HepG2 (cell line): ENCODE measurements around the gene TRAF4. TPM values are rescaled to one million over a fixed set of nuclear protein-coding genes. Genes with fewer than 3 reads are reported as not detected.

Experiments used
- ATAC-seq: fragments of 200-7000 bp; cut with Tn5 transposase; 3 replicates; pipeline ENCODE4 v1.9.1; 2020; ENCODE audit warnings: mild to moderate bottlenecking, moderate library complexity
- BruUV-seq: library from RNA; stranded (reverse); fragments of 400-500 nt; replicated peaks from 2 replicates; lab custom pipeline; 2021; lab: Mats Ljungman, UMichigan
- CTCF ChIA-PET: fragments of 300-600 bp; formaldehyde crosslinking; extraction: SDS; loops from one replicate; lab custom pipeline; 2021; ENCODE audit warnings: low total read pairs, inconsistent platforms, low intra/inter-chr PET ratio; lab: Yijun Ruan, JAX
- POLR2A ChIA-PET: fragments of 350-600 bp; sonication (Branson Sonifier 250); formaldehyde crosslinking; loops from one replicate; lab custom pipeline; 2020; ENCODE audit warnings: antibody characterized with exemption, inconsistent platforms; lab: Yijun Ruan, JAX
- DNase-seq: peaks from one replicate; pipeline ENCODE4 v3.0.0-alpha.2; 2015; ENCODE audit warnings: low spot score
- FAIRE-seq: peaks from 3 replicates; lab custom pipeline; 2011; peaks lifted over from hg19 to GRCh38; lab: Jason Lieb, UNC
- H2AFZ ChIP-seq: one replicate; pipeline ENCODE4 v1.6.1; 2011; ENCODE audit warnings: low read length, inconsistent platforms
- H3K27ac ChIP-seq: fragments of 300-600 bp; 3 replicates; pipeline ENCODE4 v1.8.0; 2011; ENCODE audit warnings: mixed run types, mild to moderate bottlenecking, mixed read lengths, low read length, inconsistent platforms; ENCODE audit not compliant: insufficient read depth; ENCODE audit errors: extremely low read length
- H3K27me3 ChIP-seq, 2 experiments: fragments of 200-600 bp in 1 of 2; 2 replicates in 1 of 2; 3 replicates in 1 of 2; pipeline versions ENCODE4 v1.6.0 to v1.8.0; 2011; ENCODE audit warnings: low read length in 2 of 2, mild to moderate bottlenecking in 2 of 2, moderate library complexity in 2 of 2, inconsistent platforms in 1 of 2; ENCODE audit not compliant: insufficient read depth in 2 of 2, control insufficient read depth in 1 of 2
- H3K36me3 ChIP-seq, 2 experiments: fragments of 200-600 bp in 1 of 2; replicated peaks in 1 of 2; 2 replicates in 1 of 2; 3 replicates in 1 of 2; pipeline versions ENCODE4 v1.5.1 to v1.8.0; 2011; ENCODE audit warnings: low read length in 2 of 2, inconsistent platforms in 1 of 2; ENCODE audit not compliant: insufficient read depth in 2 of 2, control insufficient read depth in 1 of 2
- H3K4me1 ChIP-seq: 2 replicates; pipeline ENCODE4 v1.5.1; 2012; ENCODE audit warnings: low read length, inconsistent platforms; ENCODE audit not compliant: insufficient read depth
- H3K4me2 ChIP-seq: 2 replicates; pipeline ENCODE4 v1.6.0; 2011; ENCODE audit warnings: low read depth, low read length, inconsistent platforms
- H3K4me3 ChIP-seq, 3 experiments: fragments of 200-600 bp in 1 of 3; sonication (generic), shearing (Covaris generic) in 1 of 3; replicated peaks in 1 of 3; 2 replicates each; pipeline ENCODE4 v1.5.1; 2011 to 2016; ENCODE audit warnings: low read length in 3 of 3, inconsistent platforms in 2 of 3, low read depth in 2 of 3, mild to moderate bottlenecking in 2 of 3, control low read depth in 1 of 3, mixed read lengths in 1 of 3; ENCODE audit not compliant: insufficient read depth in 1 of 3
- H3K79me2 ChIP-seq: one replicate; pipeline ENCODE4 v1.6.1; 2011; ENCODE audit warnings: low read length, inconsistent platforms; ENCODE audit not compliant: insufficient read depth
- H3K9ac ChIP-seq: 2 replicates; pipeline ENCODE4 v1.6.0; 2011; ENCODE audit warnings: mild to moderate bottlenecking, low read depth, low read length, inconsistent platforms; ENCODE audit not compliant: insufficient read depth
- H3K9me3 ChIP-seq: 2 replicates; pipeline ENCODE4 v1.5.1; 2012; ENCODE audit warnings: mild to moderate bottlenecking, low read length
- H4K20me1 ChIP-seq: 2 replicates; pipeline ENCODE4 v1.6.0; 2011; ENCODE audit warnings: inconsistent platforms, mild to moderate bottlenecking, low read length, moderate library complexity; ENCODE audit not compliant: insufficient read depth
- AGO1 ChIP-seq: fragments of 200-400 bp; formaldehyde crosslinking; IDR thresholded peaks from 2 replicates; pipeline ENCODE4 v1.6.1; 2017; ENCODE audit warnings: mild to moderate bottlenecking, low read depth, low read length, moderate library complexity; ENCODE audit not compliant: poor library complexity, severe bottlenecking
- ATF7 ChIP-seq, 2 experiments: fragments of 450-650 bp in 1 of 2; sonication (generic) in 1 of 2; formaldehyde crosslinking in 1 of 2; IDR thresholded peaks; 2 replicates each; pipeline versions ENCODE4 v1.4.0 to v1.6.1; 2016 to 2020; ENCODE audit warnings: antibody characterized with exemption in 1 of 2, mild to moderate bottlenecking in 1 of 2, missing genetic modification reagents in 1 of 2
- BHLHE40 ChIP-seq: IDR thresholded peaks from 2 replicates; pipeline ENCODE4 v1.6.1; 2011; ENCODE audit warnings: low read length, improper control_type of control experiment
- THAP11 ChIP-seq: IDR thresholded peaks from 2 replicates; pipeline ENCODE4 v1.6.1; 2016; ENCODE audit warnings: missing biosample characterization, missing genetic modification reagents
- ZNF230 ChIP-seq: sonication (generic); formaldehyde crosslinking; IDR thresholded peaks from 2 replicates; pipeline ENCODE4 v1.4.0; 2020; ENCODE audit warnings: mild to moderate bottlenecking, missing genetic modification reagents
- ZNF563 ChIP-seq: sonication (generic); formaldehyde crosslinking; IDR thresholded peaks from 2 replicates; pipeline ENCODE4 v1.8.0; 2022; ENCODE audit warnings: mild to moderate bottlenecking, moderate library complexity, missing genetic modification reagents
- ZNF781 ChIP-seq: sonication (generic); formaldehyde crosslinking; IDR thresholded peaks from 2 replicates; pipeline ENCODE4 v1.5.1; 2020; ENCODE audit warnings: borderline replicate concordance, mild to moderate bottlenecking, missing genetic modification reagents; ENCODE audit errors: not compliant biosample characterization
- WGBS: methylation state at CpG from one replicate; pipeline ENCODE4 v1.1.6; 2017; ENCODE audit warnings: low lambda C conversion rate; 5-methylcytosine and 5-hydroxymethylcytosine counted together
- in situ Hi-C: cut with HindIII; loops from 2 replicates; pipeline ENCODE4 v1.10.0; 2017; ENCODE audit warnings: low pct_unique_long_range_greater_than_20kb; ENCODE audit not compliant: extremely low pct_ligation_motif_present
- intact Hi-C: fragments of 100-400 bp; cut with micrococcal nuclease; formaldehyde crosslinking; loops from one replicate; pipeline ENCODE4 v1.10.0; 2022; ENCODE audit not compliant: unreplicated experiment
- polyA plus RNA-seq, 8 experiments: library from polyadenylated mRNA; depleted of rRNA in 3 of 8; stranded (reverse) in 7 of 8; unstranded in 1 of 8; fragments of >200 nt; fragmentation: Illumina TruSeq in 4 of 8; extraction: Trizol in 4 of 8; gene quantifications; 2 replicates each; pipeline versions ENCODE4 v1.2.1 to v1.2.3, GENCODE V29; 2011 to 2016; ENCODE audit warnings: low read depth in 4 of 8, missing spikeins in 1 of 8, mixed read lengths in 1 of 8; ENCODE audit not compliant: insufficient read depth in 1 of 8
- total RNA-seq, 5 experiments: library from RNA; depleted of rRNA; stranded (reverse); fragments of >200 nt; fragmentation: Illumina TruSeq; extraction: Trizol; gene quantifications; 2 replicates each; pipeline ENCODE4 v1.2.3, GENCODE V29; 2016; ENCODE audit warnings: low read depth in 1 of 5
- TF ChIP-seq, protein P1 (sequence below): sonication (generic); formaldehyde crosslinking; IDR thresholded peaks from 2 replicates; pipeline ENCODE4 v1.5.1; 2020; ENCODE audit warnings: mild to moderate bottlenecking, missing genetic modification reagents, moderate library complexity

TRAF4 gene
- total and polyA plus RNA-seq, 2 of the 13 experiments (the other 11 are each of a cell fraction or from before 2014, with no cell fraction given): 86.0 to 89.9 TPM

GRCh38 chr17:28788100-28788499 is 44.3 kb downstream of the TRAF4 start (continued):
- TF ChIP-seq, protein P1, sequence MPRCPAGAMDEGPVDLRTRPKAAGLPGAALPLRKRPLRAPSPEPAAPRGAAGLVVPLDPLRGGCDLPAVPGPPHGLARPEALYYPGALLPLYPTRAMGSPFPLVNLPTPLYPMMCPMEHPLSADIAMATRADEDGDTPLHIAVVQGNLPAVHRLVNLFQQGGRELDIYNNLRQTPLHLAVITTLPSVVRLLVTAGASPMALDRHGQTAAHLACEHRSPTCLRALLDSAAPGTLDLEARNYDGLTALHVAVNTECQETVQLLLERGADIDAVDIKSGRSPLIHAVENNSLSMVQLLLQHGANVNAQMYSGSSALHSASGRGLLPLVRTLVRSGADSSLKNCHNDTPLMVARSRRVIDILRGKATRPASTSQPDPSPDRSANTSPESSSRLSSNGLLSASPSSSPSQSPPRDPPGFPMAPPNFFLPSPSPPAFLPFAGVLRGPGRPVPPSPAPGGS (CRISPR knock-in tag): no peak
- TF ChIP-seq ZNF230 (CRISPR knock-in tag) (no peak), ZNF781 (CRISPR knock-in tag) (no peak)

DNA sequence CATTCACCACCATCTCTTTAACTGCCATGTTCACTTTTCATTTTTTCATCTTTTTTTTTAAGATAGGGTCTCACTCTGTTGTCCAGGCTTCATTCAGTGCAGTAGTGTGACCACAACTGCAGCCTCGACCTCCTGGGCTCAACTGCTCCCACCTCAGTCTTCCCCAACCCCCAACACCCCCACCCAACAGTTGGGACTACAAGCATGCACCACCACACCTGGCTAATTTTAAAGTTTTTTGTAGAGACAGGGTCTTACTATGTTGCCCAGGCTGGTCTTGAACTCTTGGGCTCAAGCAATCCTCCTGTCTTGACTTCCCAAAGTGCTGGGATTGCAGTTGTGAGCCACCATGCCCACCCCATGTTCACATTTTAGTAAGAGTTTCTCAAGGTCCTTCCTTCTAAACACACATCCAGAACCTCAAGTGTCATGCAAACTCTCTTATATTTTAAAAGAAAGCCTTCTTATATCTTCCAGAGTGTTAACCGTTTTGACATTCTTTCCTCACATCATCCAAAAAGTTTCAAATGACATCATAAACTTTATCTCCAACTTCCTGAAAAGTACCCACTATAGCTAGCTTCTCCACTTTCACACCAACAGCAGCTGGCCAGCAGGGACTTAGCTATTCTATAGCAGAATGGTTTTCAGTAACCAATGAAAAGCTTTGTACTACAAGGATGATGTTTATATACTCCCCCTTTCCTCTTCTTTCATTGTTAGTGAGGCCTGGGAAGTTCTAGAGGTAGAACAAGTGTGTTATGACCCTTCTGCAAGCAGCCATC is 49.3 kb downstream of the TRAF4 start:
- 96% methylated on average over 2 of the region's 2 CpGs for WGBS
- FAIRE-seq (no peak), DNase-seq (no peak), ATAC-seq (no peak)
- ChIA-PET POLR2A (interaction anchor here (0.7 to 0.9 kb wide), 2 partner anchors 15 to 62 kb away, joined by 3 to 4 read pairs; partner anchors contain the start of gene ERAL1), CTCF (interaction anchor here (0.6 kb wide), 1 partner anchor 141 kb away, joined by 3 read pairs; no protein-coding TSS in a partner anchor)
- no peak overlapping the region for H3K27ac ChIP-seq
- intact Hi-C loops (no loop called here), in situ Hi-C loops (no loop called here)
- TF ChIP-seq ZNF563 (CRISPR knock-in tag) (no peak), ATF7 (IDR thresholded peaks at IDR 0.05) (peak; percentile 39; the same call in 1 of the 2 replicates), ATF7 (CRISPR knock-in tag; IDR thresholded peaks at IDR 0.05) (no peak), AGO1 (no peak), BHLHE40 (no peak), THAP11 (CRISPR knock-in tag) (no peak)
- H3K4me2 ChIP-seq: no peak overlapping the region
- H4K20me1 ChIP-seq: 0 out of 2 replicates have a peak, but pooled peaks cover 2% of the 10 kb centered on the region
- H3K79me2 ChIP-seq: peaks cover 28% of the 10 kb centered on the region
- H3K9ac ChIP-seq: no peak overlapping the region
- no peaks in the 10 kb centered on the region for H3K9me3 ChIP-seq
- no peak overlapping the region for H3K4me3 ChIP-seq
- H3K36me3 ChIP-seq: peaks cover 0 to 5% of the 10 kb centered on the region in 2 experiments; a peak in 2 of 5 replicates
- no peaks in the 10 kb centered on the region for H3K27me3 ChIP-seq
- no peak overlapping the region for H2AFZ ChIP-seq
- H3K4me1 ChIP-seq: peaks cover 9% of the 10 kb centered on the region
- BruUV-seq: no TSS peak
